HPDE6-E6E7 (cell line): ENCODE measurements around the gene RHOG.
"Not testable (repeated sequence)": the region's sequence is repeated elsewhere in the genome, so short reads cannot be mapped to it uniquely, and the experiment has no call there.

Source experiments
- DNase-seq: peaks from one replicate; pipeline ENCODE4 v3.0.0; 2011; ENCODE audit warnings: missing footprints; ENCODE audit errors: extremely low spot score

RHOG gene

GRCh38 chr11:3840870-3841425 lies at the start of gene RHOG:
TSS of gene RHOG (minus strand) at chr11:3840959. CDS start at chr11:3828138, 12,821 bp downstream.
- DNase-seq, result peak; percentile 61

- DNase-seq, result no peak
Observed at GRCh38 chr11:3890014-3890413, 49.3 kb upstream of the RHOG start.

- DNase-seq, result no peak
Observed at GRCh38 chr11:3888876-3889275, 48.1 kb upstream of the RHOG start.

- DNase-seq, result no peak
Observed at GRCh38 chr11:3886985-3887384, 46.2 kb upstream of the RHOG start.

- DNase-seq, result no peak
Observed at GRCh38 chr11:3885855-3886254, 45.1 kb upstream of the RHOG start.

GRCh38 chr11:3882655-3883054 lies 41.9 kb upstream of the RHOG start:
- no peak for DNase-seq

- DNase-seq, result no peak
Observed at GRCh38 chr11:3880724-3881123, 40.0 kb upstream of the RHOG start.

- no peak for DNase-seq
Observed at GRCh38 chr11:3879967-3880542, 39.3 kb upstream of the RHOG start.

GRCh38 chr11:3879216-3879966 lies 38.6 kb upstream of the RHOG start:
- DNase-seq, result no peak

- DNase-seq, result no peak
Observed at GRCh38 chr11:3878258-3878584, 37.5 kb upstream of the RHOG start.

- DNase-seq, result no peak
Observed at GRCh38 chr11:3877364-3878257, 36.9 kb upstream of the RHOG start.

GRCh38 chr11:3876613-3877012 lies 35.9 kb upstream of the RHOG start:
- no peak for DNase-seq

GRCh38 chr11:3873712-3874349 lies 33.1 kb upstream of the RHOG start:
- no peak for DNase-seq

GRCh38 chr11:3867209-3868091 lies 26.7 kb upstream of the RHOG start:
- no peak for DNase-seq

- DNase-seq, result no peak
Observed at GRCh38 chr11:3866836-3867208, 26.1 kb upstream of the RHOG start.

GRCh38 chr11:3866206-3866605 lies 25.4 kb upstream of the RHOG start:
- DNase-seq, result no peak

- no peak for DNase-seq
Observed at GRCh38 chr11:3865388-3866193, 24.8 kb upstream of the RHOG start.

- no peak for DNase-seq
Observed at GRCh38 chr11:3861683-3862082, 20.9 kb upstream of the RHOG start.

GRCh38 chr11:3860898-3861393 lies 20.2 kb upstream of the RHOG start:
- not testable (repeated sequence) for DNase-seq

GRCh38 chr11:3860375-3860774 lies 19.6 kb upstream of the RHOG start:
- no peak for DNase-seq
